Hematopoietic multipotent progenitor cell treated with erythropoietin and hydrocortisone succinate and interleukin-3 and kit ligand, for 15 days (in vitro differentiated cells): ENCODE data around the gene AKR1C8.
"Not testable (repeated sequence)": the region's sequence is repeated elsewhere in the genome, so short reads cannot be mapped to it uniquely, and the experiment has no call there.

ENCODE experiments used
- DNase-seq: peaks from one replicate; pipeline ENCODE4 v3.0.0-alpha.2; 2015; ENCODE audit warnings: low spot score

The AKR1C8 gene

DNA sequence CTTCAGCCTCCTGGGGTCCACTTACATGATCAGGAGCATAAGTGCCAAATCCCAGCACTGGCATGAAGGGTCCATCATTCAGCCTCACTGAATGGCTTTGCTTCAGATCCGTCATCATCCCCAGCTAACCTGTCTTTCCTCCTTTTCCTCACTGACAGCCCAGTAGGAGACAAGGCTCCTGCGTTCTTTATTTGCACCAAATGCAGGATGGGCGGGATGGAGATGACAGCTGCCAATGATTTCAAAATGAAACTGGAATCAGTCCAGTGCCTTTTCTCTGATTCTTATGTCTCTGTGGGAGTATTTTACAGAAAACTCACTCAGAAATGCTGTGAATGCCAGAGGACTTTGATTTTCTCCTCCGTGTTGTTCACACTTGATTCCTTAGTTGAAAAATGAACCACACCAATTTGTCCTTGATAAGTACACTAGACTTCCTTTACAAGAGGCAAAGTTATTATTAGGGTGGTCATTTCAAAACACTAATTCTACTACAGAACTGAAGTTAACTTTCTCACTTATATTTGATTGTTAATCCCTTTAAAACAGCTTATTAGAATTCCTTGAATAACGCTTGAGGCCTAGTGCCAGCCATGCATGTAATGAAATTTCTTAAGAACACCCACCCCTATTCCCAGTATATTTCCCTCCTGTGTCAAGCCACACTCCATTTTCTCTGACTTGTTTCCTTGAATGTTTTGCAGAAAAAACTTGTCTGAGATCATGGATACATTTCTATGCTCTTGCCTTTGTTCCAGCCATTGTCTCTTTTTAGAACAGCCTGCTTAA lies at the start of gene AKR1C8:
Gene AKR1C8, minus strand, starts transcription at position 164 of the 789 bp plus-strand sequence. Its CDS starts 46 bp downstream, at position 118.
- DNase-seq = no peak

DNA sequence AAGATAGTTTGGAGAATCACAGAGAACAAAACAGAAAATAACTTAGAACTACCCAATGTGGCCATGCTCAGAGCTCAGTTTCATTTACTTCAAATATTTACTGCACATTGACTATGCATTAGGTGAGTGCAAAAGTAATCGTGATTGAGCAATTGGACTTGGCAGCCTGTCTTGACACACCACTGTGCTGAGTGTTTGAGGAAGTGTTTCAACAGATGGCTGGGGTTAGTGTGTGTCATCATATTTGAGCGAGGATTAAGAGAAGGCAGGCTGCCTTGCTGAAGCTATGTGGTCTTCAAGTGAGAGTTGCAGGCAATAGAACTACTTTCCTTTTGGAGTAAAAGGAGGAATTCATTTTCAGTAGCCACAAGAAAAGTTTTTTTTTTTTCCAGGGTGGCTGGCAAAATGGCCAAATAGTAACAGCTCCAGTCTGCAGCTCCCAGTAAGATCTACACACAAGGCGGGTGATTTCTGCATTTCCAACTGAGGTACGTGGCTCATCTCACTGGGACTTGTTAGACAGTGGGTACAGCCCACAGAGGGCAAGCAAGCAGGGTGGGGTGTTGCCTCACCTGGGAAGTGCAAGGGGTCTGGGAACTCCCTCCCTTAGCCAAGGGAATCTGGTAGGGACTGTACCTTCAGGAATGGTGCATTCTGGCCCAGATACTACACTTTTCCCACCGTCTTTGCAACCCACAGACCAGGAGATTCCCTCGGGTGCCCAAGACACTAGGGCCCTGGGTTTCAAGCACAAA lies 49.3 kb upstream of the AKR1C8 start:
- no peak for DNase-seq

DNA sequence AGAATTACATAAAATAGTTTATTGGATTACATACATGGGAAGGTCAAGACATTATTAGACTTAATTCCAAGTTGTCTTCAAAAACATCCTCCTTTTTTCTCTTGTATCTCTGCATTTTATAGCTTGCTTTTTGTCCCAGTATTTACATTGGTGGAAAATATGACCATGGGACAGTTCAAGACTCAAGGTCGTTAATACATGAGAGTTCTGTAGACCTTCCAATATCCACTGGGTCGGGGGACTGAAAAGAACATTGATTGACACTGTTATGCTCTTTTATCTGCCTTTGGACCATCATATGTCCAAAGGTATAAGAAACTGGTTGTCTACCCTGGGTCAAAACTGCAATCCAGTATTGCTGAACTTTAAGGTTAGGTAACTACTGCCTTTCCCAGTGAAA lies 48.4 kb upstream of the AKR1C8 start:
- no peak for DNase-seq

DNA sequence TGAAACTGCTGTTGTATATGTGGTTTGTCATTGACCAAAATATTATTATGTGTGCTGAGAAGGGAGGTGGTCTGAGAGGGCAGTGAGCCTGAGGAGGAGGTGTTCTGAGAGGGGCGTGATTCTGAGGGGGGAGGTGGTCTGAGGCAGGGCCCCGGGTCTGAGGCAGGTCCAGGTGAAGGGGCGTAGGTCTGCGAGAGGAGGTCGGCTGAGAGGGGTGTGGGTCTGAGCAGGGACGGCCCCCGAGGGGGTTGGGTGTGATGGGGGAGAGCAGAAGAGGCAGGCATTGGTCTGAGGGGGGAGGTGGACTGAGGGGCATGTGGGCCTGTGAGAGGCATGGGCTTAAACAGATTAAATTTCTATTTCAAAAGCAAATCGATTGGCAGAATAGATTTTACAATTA lies 44.1 kb upstream of the AKR1C8 start:
- DNase-seq = no peak

DNA sequence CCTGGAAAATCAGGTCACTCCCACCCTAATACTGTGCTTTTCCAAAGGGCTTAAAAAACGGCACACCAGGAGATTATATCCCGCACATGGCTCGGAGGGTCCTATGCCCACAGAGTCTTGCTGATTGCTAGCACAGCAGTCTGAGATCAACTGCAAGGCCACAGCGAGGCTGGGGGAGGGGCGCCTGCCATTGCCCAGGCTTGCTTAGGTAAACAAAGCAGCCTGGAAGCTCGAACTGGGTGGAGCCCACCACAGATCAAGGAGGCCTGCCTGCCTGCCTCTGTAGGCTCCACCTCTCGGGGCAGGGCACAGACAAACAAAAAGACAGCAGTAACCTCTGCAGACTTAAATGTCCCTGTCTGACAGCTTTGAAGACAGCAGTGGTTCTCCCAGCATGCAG lies 38.0 kb upstream of the AKR1C8 start:
- DNase-seq = not testable (repeated sequence)

DNA sequence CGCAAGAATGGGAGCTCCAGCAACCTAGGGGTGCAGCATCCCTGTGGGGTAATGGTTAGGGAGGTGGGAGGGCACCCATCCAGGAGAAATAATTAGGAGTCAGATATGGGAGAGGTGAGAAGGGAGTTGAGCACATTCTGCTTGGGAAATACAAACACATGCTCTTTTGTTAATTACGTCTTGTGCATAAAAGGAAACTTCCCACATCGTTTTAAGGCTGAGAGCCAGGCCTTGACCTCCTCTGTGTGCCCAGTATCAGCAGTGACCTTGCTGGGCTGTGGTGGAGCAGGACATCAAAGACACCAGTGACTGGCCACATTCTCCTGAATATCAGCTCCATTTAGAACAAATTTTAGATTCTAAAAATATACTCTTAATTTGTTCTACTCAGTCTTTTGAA lies 34.3 kb upstream of the AKR1C8 start:
- DNase-seq = no peak

DNA sequence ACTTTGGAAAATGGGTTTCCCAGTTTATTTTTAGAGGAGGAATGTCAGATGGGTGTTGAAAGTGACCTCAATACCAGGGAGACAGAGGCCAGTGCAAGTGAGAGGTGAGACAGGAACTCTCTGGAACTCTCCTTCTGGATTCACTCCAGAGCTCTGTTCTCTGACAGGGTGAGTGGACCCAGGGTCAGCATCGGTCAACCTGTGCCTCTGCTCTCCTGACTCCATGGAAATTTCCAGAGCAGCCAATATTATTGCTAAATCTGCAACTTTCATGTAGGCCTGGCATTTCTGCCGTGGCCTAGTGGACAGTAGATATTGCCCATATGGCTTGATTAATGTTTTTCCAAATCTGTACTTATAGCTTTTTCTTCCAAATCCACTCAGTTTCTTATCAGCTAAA lies 31.9 kb upstream of the AKR1C8 start:
- DNase-seq = no peak

DNA sequence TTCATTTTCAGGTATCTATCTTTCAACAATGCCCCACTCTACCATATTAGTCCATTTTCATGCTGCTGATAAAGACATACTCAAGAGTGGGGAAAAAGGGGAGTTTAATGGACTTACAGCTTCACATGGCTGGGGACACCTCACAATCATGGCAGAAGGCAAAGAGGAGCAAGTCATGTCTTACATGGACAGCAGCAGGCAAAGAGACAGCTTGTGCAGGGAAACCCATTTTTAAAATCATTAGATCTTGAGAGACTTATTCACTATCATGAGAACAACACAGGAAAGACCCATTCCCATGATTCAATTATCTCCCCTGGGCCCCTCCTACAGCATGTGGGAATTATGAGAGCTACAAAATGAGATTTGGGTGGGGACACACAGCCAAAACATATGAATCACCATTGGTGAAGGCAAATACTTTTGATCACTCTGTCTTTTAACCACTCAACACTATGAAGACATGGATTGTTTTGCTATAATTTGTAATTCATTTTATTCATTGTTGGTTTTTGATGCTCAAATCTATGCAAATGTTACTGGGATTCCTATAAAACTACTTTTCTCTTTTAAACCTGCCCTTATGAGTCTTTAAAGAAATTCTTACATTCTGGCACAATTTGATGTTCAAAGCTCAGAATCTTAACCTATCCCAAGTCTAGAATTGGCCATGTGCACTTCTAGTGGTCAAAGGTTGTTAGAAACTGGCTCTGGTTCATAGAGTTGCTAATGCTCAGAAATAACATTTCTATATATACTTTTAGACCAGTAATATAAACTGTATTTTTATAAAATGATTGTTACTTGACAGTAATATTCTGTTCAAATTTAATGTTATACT lies 27.0 kb upstream of the AKR1C8 start:
- DNase-seq = no peak

DNA sequence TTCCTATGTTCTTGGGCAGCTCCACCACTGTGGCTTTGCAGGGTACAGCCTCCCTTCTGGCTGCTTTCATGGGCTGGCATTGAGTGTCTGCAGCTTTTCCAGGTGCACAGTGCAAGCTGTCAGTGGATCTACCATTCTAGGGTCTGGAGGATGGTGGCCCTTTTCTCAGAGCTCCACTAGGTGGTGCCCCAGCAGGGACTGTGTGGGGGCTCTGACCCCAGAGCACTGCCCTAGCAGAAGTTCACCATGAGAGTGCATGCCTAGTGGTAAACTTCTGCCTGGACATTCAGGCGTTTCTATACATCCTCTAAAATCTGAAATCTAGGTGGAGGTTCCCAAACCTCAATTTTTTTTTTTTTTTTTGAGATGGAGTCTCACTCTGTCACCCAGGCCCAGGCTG lies 25.3 kb upstream of the AKR1C8 start:
- DNase-seq = not testable (repeated sequence)

DNA sequence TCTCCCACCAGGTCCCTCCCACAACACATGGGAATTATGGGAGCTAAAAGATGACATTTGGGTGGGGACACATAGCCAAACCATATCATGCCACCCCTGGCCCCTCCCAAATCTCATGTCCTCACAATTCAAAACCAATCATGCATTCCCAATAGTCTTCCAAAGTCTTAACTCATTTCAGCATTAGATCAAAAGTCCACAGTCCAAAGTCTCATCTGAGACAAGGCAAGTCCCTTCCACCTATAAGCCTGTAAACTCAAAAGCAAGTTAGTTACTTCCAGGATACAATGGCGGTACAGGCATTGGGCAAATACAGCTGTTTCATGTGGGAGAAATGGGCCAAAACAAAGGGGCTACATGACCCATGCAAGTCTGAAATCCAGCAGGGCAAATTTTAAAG lies 24.8 kb upstream of the AKR1C8 start:
- not testable (repeated sequence) for DNase-seq

DNA sequence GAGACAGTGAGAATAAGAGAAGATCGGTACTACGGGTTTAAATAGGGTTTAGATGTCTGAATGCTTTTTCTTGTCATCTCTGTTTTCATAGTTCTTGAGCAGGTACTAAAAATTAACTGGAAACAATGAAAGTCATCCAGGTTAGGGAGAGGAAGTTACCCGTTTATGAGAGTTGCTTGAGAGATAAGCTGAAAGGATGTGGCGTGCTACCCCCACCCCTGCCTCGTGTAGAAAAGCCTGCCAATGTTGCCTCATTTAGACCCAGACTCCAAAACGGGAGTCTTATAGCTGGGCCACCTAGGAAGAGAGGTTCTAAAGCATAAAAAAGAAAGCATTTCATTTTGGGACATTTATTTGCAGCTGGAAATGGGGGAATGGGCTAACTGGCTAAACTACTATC lies 21.8 kb upstream of the AKR1C8 start:
- DNase-seq = no peak

DNA sequence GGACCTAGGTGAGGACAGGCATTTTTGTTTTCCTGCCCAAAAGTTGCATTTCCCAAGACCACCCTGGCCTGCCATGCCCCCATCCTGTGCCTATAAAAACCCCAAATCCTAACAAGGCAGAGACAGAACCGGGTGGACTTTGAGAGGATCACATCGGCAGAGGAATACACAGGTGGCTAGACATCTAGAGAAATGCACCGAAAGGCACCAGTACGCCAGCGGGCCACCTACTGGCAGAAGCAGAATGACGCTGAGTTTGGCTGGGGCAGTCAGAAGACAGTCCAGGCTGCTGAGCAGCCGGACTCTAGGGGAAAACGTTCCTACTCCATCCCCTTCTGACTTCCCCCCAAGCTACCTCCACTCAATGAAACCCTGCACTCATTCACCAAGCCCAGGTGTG lies 14.4 kb upstream of the AKR1C8 start:
- no peak for DNase-seq

DNA sequence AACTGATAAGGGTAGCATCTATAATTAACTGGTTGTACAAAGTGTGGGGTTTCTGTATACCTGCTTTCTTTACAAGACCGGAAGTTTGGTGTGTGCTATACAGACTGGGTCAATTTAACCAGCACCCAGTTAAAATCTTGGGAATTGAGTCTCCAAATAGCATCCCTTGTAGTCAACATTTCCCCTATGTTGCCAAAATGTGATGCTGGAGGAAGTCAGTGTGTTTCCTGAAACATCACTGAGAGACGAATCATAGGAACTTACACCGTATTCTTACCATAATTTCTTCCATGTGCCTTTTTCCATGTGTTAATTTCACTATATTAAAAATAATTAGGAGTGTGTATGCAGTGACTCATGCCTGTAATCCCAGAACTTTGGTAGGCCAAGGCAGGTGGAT lies 13.4 kb upstream of the AKR1C8 start:
- no peak for DNase-seq

DNA sequence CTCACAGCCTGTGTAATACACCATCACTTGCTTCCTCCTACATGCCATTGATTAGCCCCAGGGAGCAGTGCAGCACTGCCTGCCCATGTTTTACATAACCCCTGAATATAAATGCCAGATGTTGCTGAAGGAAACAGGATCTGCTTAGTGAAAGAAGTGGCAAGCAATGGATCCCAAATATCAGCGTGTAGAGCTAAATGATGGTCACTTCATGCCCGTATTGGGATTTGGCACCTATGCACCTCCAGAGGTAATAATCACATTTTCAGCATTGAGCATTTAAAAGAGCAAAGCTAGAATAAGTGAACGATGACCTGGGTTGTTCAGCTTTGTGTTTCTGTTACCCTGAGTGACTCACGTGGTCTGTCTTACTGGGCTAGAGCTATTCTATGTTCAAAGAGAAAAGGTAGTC lies 11.8 kb upstream of the AKR1C8 start, which contains the start of gene AKR1C4:
Gene AKR1C4, plus strand, starts transcription at position 136 of the 412 bp plus-strand sequence. Its CDS starts 31 bp downstream, at position 167.
- DNase-seq = no peak

DNA sequence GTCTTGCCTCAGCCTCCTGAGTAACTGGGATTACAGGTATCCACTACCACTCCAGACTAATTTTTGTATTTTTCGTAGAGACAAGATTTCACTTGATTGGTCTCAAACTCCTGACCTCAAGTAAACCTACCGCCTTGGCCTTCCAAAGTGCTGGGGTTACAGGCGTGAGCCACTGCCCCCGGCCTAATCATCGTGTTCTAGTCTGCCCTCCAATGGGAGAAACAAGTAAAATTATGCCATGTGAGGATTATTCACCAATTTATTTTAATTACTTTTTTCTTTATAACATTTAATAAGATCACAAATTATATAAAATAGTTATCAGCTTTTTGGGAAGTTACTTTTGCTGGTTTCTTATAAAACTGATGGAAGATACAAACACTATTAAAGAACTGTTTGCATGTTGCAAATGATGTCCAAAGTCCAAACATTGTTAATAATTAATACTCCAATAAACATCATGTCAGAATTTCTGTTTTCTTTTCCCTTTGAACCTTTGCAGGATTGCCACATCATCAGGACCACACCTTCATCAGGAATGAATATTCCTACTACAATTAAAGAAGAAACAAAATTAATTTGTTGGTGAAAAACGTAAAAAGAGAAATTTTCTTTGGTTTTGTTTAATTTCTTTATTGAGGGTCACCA lies 10.9 kb upstream of the AKR1C8 start:
- DNase-seq = no peak

DNA sequence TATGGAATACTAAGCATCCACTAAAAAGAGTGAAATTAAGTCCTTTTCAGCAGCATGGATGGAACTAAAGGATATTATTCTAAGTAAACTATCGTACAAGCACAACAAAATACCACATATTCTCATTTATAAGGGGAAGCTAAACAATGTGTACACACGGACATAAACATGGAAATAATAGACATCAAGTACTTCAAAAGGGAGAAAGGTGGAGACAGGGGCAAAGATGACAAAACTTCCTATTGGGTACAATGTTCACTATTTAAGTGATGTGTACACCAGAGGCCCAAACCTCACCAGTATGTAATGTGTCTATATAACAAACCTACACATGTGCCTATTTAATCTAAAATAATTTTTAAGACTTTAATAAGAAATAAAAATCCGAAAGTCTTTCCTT lies 9.5 kb upstream of the AKR1C8 start:
- no peak for DNase-seq

DNA sequence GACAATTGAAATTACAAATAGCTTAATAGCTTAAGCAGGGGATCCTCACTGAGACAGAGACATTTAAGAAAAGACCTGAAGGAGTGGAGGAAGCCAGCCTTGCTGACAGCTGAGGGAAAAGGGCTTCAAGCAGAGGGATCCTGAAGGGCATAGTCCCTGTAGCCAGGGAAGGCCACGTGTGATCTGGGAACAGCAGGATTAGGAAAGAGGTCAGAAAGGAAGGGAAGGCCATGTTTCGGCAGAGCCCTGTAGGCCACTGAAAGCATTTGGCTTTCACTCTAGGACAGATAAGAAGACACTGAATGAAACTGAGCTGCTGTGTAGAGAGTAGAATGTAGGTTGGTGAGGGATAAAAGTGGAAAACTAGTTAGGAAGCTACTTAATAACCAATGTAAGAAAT lies 3.4 kb upstream of the AKR1C8 start:
- DNase-seq = no peak

DNA sequence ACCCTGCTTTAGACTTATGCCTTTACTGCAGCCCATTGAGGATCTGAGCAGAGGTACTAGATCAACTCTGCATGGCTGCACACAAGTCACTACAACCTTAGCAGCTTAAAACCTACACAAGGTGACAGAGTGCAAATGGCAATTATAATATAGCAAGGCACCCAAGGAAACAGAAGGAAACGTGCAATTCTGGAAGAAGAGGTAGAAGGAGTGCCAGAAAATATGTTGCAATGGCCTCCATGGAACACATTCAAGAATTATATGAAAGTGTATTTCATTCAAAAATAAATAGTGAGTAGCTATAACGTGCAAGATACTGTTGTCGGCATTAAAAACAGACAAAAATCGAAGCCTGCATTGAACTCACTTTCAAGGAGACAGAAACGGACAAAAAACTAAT lies 2.9 kb upstream of the AKR1C8 start:
- DNase-seq = no peak

DNA sequence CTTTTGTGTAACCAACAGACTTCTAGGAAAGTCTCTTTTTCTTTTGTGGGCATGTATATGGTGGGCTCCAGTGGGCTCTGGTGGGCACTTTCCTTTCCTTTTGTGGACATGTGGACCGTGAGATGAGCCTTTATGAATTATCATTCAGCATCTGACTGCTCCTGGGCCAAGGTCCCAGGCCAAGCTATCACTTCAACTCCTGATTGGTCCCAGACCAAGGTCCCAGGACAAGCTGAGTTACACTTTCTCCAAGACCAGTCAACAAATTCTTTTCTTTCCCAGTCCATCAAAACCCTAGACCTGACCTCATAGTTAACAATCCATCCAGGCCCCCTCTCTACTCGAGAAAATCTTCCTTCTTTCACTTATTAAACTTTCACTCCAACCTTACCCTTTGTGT lies 1.0 kb downstream of the AKR1C8 start:
- DNase-seq = no peak

DNA sequence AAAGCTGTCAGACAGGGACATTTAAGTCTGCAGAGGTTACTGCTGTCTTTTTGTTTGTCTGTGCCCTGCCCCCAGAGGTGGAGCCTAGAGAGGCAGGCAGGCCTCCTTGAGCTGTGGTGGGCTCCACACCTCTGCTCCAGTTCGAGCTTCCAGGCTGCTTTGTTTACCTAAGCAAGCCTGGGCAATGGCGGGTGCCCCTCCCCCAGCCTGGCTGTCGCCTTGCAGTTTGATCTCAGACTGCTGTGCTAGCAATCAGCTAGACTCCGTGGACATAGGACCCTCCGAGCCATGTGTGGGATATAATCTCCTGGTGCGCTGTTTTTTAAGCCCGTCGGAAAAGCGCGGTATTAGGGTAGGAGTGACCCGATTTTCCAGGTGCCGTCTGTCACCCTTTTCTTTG lies 4.4 kb downstream of the AKR1C8 start:
- DNase-seq = not testable (repeated sequence)

DNA sequence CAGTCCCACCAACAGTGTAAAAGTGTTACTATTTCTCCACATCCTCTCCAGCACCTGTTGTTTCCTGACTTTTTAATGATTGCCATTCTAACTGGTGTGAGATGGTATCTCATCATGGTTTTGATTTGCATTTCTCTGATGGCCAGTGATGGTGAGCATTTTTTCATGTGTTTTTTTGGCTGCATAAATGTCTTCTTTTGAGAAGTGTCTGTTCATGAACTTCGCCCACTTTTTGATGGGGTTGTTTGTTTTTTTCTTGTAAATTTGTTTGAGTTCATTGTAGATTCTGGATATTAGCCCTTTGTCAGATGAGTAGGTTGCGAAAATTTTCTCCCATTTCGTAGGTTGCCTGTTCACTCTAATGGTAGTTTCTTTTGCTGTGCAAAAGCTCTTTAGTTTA lies 9.4 kb downstream of the AKR1C8 start:
- not testable (repeated sequence) for DNase-seq

DNA sequence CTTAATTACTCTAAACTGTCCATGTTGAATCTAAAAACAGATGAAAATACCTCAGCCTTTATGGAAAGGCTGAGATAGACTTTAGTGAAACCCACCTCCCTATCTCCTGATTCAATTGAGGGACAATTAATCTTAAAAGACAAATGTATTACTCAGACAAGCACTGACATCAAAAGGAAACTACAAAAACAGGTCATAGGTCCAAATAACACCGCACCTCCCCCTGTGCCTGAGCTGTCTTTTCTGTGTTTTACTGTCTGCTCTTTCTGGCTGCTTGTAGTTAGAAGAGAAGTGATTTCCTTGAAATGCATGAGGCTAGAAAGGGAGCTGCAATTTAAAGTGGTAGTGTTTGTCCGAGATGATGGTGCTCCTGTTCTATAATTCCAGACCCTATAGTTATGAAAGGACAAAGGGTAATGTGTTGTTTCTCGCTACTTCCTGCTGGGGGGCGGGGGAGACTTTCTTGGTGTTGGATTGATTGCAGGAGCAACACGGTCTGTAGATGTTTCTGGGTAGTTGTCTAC lies 16.0 kb downstream of the AKR1C8 start:
- DNase-seq = no peak
